Neural progenitor cell (in vitro differentiated cells): ENCODE results near the gene FBN3. TPM values are rescaled to one million over a fixed set of nuclear protein-coding genes. Genes with fewer than 3 reads are reported as not detected.

Experiments used
- DNase-seq: peaks from one replicate; pipeline ENCODE4 v3.0.0-alpha.2; 2016; ENCODE audit warnings: low spot score
- H2AFZ ChIP-seq: fragments of 200-600 bp; sonication (generic); replicated peaks from 2 replicates; pipeline ENCODE4 v1.6.1; 2016; ENCODE audit warnings: antibody characterized with exemption
- H3F3A ChIP-seq: fragments of 200-600 bp; sonication (generic); 2 replicates; pipeline ENCODE4 v1.6.1; 2016; ENCODE audit warnings: antibody characterized with exemption, low read depth
- H3K27ac ChIP-seq: fragments of 200-600 bp; sonication (generic); 2 replicates; pipeline ENCODE4 v1.5.1; 2016; ENCODE audit warnings: mild to moderate bottlenecking
- H3K27me3 ChIP-seq: fragments of 200-600 bp; sonication (generic); 2 replicates; pipeline ENCODE4 v1.6.1; 2016; ENCODE audit warnings: mild to moderate bottlenecking, moderate library complexity
- H3K36me3 ChIP-seq: fragments of 200-600 bp; sonication (generic); 2 replicates; pipeline ENCODE4 v1.5.1; 2016
- H3K4me1 ChIP-seq: fragments of 200-600 bp; sonication (generic); 2 replicates; pipeline ENCODE4 v1.6.1; 2016; ENCODE audit warnings: mixed run types
- H3K4me2 ChIP-seq: fragments of 200-600 bp; sonication (generic); 2 replicates; pipeline ENCODE4 v1.6.1; 2016
- H3K4me3 ChIP-seq: fragments of 200-600 bp; sonication (generic); 2 replicates; pipeline ENCODE4 v1.5.1; 2016
- H3K79me2 ChIP-seq: fragments of 200-600 bp; sonication (generic); 2 replicates; pipeline ENCODE4 v1.6.1; 2016; ENCODE audit warnings: low read depth
- H3K9ac ChIP-seq: fragments of 200-600 bp; sonication (generic); 2 replicates; pipeline ENCODE4 v1.6.1; 2016
- H3K9me3 ChIP-seq: fragments of 200-600 bp; sonication (generic); 2 replicates; pipeline ENCODE4 v1.5.1; 2016; ENCODE audit warnings: low read depth
- H4K20me1 ChIP-seq: fragments of 200-600 bp; sonication (generic); 2 replicates; pipeline ENCODE4 v1.6.1; 2016; ENCODE audit warnings: low read depth
- H3K27ac Mint-ChIP-seq: 3 replicates; pipeline ENCODE4 v1.8.0; 2021; ENCODE audit warnings: mixed read lengths
- H3K27me3 Mint-ChIP-seq: 2 replicates; pipeline ENCODE4 v1.8.0; 2022; ENCODE audit warnings: low read depth, mild to moderate bottlenecking, inconsistent platforms, moderate library complexity, mixed read lengths; ENCODE audit not compliant: insufficient read depth
- H3K36me3 Mint-ChIP-seq: 3 replicates; pipeline ENCODE4 v1.8.0; 2021; ENCODE audit warnings: mixed read lengths
- H3K4me1 Mint-ChIP-seq: 3 replicates; pipeline ENCODE4 v1.8.0; 2021; ENCODE audit warnings: mixed read lengths
- H3K4me3 Mint-ChIP-seq: 3 replicates; pipeline ENCODE4 v1.8.0; 2021; ENCODE audit warnings: mild to moderate bottlenecking, moderate library complexity, mixed read lengths
- H3K9me3 Mint-ChIP-seq: 3 replicates; pipeline ENCODE4 v1.8.0; 2020; ENCODE audit warnings: mixed read lengths
- CTCF ChIP-seq: fragments of 200-600 bp; sonication (generic); IDR thresholded peaks from 2 replicates; pipeline ENCODE4 v1.5.1; 2017; ENCODE audit warnings: antibody characterized with exemption, mild to moderate bottlenecking
- EZH2 ChIP-seq: fragments of 200-600 bp; sonication (generic); IDR thresholded peaks from 2 replicates; pipeline ENCODE4 v1.6.1; 2017; ENCODE audit warnings: antibody characterized with exemption, mild to moderate bottlenecking, moderate library complexity
- EZH2phosphoT487 ChIP-seq: fragments of 200-600 bp; sonication (generic); IDR thresholded peaks from 2 replicates; pipeline ENCODE4 v1.6.1; 2017; ENCODE audit warnings: antibody characterized with exemption
- total RNA-seq: library from RNA; depleted of rRNA; stranded (reverse); fragments of >200 nt; gene quantifications from 2 replicates; pipeline ENCODE4 v1.2.3, GENCODE V29; 2015; ENCODE audit warnings: low replicate concordance

FBN3 gene
- total RNA-seq, 1 donor from 2014 or later = 23.0 TPM

- Histone ChIP-seq H3F3A (no peaks in the 10 kb centered on the region), H3K27me3 (no peaks in the 10 kb centered on the region), H3K4me2 (no peak overlapping the region), H3K79me2 (no peaks in the 10 kb centered on the region), H4K20me1 (no peaks in the 10 kb centered on the region), H3K4me1 (no peaks in the 10 kb centered on the region), H3K9ac (no peak overlapping the region), H3K4me3 (no peak overlapping the region), H3K9me3 (no peaks in the 10 kb centered on the region), H2AFZ (no peak overlapping the region), H3K27ac (no peak overlapping the region), H3K36me3 (no peaks in the 10 kb centered on the region)
- no peak for TF ChIP-seq EZH2
- no peak for TF ChIP-seq EZH2phosphoT487
- no peak for TF ChIP-seq CTCF
- Mint-ChIP-seq H3K9me3 (no peaks in the 10 kb centered on the region), H3K36me3 (peaks cover 6% of the 10 kb centered on the region), H3K27me3 (peaks cover 3% of the 10 kb centered on the region), H3K4me1 (peaks cover 5% of the 10 kb centered on the region), H3K27ac (no peak overlapping the region), H3K4me3 (no peak overlapping the region)
- no peak for DNase-seq
These were observed 33.5 kb downstream of the FBN3 start for GRCh38 chr19:8115805-8116396.

GRCh38 chr19:8113017-8113416 lies 36.4 kb downstream of the FBN3 start:
- H3K36me3 Mint-ChIP-seq = peaks cover 6% of the 10 kb centered on the region
- H3K27ac Mint-ChIP-seq = peak overlapping the region; percentile 79

GRCh38 chr19:8111376-8111775 lies 38.0 kb downstream of the FBN3 start:
- peaks cover 3% of the 10 kb centered on the region for H3K27me3 Mint-ChIP-seq
- peaks cover 6% of the 10 kb centered on the region for H3K36me3 Mint-ChIP-seq
- no peak overlapping the region for H3K4me3 ChIP-seq
- no peaks in the 10 kb centered on the region for H3K36me3 ChIP-seq
- H3K4me1 Mint-ChIP-seq = peaks cover 5% of the 10 kb centered on the region
- H3K9me3 ChIP-seq = no peaks in the 10 kb centered on the region
- no peak overlapping the region for H2AFZ ChIP-seq
- H3K27me3 ChIP-seq = no peaks in the 10 kb centered on the region
- no peak overlapping the region for H3K4me3 Mint-ChIP-seq
- no peaks in the 10 kb centered on the region for H3K79me2 ChIP-seq
- DNase-seq = no peak
- H3K27ac ChIP-seq = no peak overlapping the region
- no peaks in the 10 kb centered on the region for H3K9me3 Mint-ChIP-seq
- no peak overlapping the region for H3K9ac ChIP-seq
- H4K20me1 ChIP-seq = no peaks in the 10 kb centered on the region
- no peaks in the 10 kb centered on the region for H3K4me1 ChIP-seq
- no peak overlapping the region for H3K27ac Mint-ChIP-seq
- TF ChIP-seq EZH2phosphoT487 (no peak), CTCF (no peak), EZH2 (no peak)
- no peaks in the 10 kb centered on the region for H3F3A ChIP-seq
- no peak overlapping the region for H3K4me2 ChIP-seq

More at GRCh38 chr19:8113017-8113416, 36.4 kb downstream of the FBN3 start:
- Mint-ChIP-seq H3K4me3 (no peak overlapping the region), H3K4me1 (peaks cover 5% of the 10 kb centered on the region), H3K9me3 (no peaks in the 10 kb centered on the region), H3K27me3 (peaks cover 3% of the 10 kb centered on the region)
- DNase-seq = no peak
- H3F3A ChIP-seq = no peaks in the 10 kb centered on the region
- no peak overlapping the region for H2AFZ ChIP-seq
- no peaks in the 10 kb centered on the region for H3K4me1 ChIP-seq
- H3K4me3 ChIP-seq = no peak overlapping the region
- no peaks in the 10 kb centered on the region for H3K79me2 ChIP-seq
- TF ChIP-seq CTCF (no peak), EZH2phosphoT487 (no peak), EZH2 (no peak)
- no peak overlapping the region for H3K9ac ChIP-seq
- H3K9me3 ChIP-seq = no peaks in the 10 kb centered on the region
- no peak overlapping the region for H3K27ac ChIP-seq
- no peaks in the 10 kb centered on the region for H3K36me3 ChIP-seq
- H4K20me1 ChIP-seq = no peaks in the 10 kb centered on the region
- H3K4me2 ChIP-seq = no peak overlapping the region
- no peaks in the 10 kb centered on the region for H3K27me3 ChIP-seq
